ENCODE measurements around the gene MX1. TPM values are rescaled to one million over a fixed set of nuclear protein-coding genes. Genes with fewer than 3 reads are reported as not detected.

Gene MX1
- total RNA-seq, 1 donor, result 33.3 TPM

DNA sequence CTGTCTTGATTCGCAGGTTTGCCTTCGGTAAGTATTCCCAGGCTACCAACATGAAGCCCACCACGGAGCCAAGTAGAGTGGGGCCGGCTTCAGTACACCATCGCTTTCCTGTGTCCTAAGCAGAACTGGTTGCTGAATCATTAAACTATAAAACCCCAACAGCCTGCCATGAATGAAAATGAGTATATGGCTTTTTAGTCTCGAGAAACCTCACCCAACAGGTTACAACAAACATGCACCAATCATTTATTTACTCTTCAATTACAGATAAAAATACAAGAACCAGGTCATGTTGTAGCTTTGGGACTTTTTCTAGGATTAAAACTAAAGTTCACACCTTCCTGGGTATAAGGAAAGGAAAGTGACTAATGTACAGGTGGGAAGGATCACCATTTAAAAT lies 74.3 kb downstream of the MX1 start:
- Histone ChIP-seq H3K4me1 (ENCODE audit: insufficient read depth, low read length) (no peaks in the 10 kb centered on the region), H3K27me3 (ENCODE audit: insufficient read depth, low read length) (peaks cover 14% of the 10 kb centered on the region), H3K4me2 (ENCODE audit: insufficient read depth, low read length) (no peak overlapping the region), H2AFZ (ENCODE audit: low read length) (no peak overlapping the region), H3K9me3 (ENCODE audit: low read depth, low read length) (no peaks in the 10 kb centered on the region), H3K27ac (ENCODE audit: low read depth, low read length) (no peak overlapping the region), H3K36me3 (ENCODE audit: insufficient read depth, low read length) (no peaks in the 10 kb centered on the region), H3K4me3 (ENCODE audit: insufficient read depth, low read length) (no peak overlapping the region), H4K20me1 (ENCODE audit: insufficient read depth, low read length) (no peaks in the 10 kb centered on the region), H3K79me2 (ENCODE audit: insufficient read depth, low read length) (no peaks in the 10 kb centered on the region)
- no peak for DNase-seq (ENCODE audit: insufficient read length, low spot score, missing footprints)
- TF ChIP-seq, protein P1, sequence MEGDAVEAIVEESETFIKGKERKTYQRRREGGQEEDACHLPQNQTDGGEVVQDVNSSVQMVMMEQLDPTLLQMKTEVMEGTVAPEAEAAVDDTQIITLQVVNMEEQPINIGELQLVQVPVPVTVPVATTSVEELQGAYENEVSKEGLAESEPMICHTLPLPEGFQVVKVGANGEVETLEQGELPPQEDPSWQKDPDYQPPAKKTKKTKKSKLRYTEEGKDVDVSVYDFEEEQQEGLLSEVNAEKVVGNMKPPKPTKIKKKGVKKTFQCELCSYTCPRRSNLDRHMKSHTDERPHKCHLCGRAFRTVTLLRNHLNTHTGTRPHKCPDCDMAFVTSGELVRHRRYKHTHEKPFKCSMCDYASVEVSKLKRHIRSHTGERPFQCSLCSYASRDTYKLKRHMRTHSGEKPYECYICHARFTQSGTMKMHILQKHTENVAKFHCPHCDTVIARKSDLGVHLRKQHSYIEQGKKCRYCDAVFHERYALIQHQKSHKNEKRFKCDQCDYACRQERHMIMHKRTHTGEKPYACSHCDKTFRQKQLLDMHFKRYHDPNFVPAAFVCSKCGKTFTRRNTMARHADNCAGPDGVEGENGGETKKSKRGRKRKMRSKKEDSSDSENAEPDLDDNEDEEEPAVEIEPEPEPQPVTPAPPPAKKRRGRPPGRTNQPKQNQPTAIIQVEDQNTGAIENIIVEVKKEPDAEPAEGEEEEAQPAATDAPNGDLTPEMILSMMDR (IDR thresholded peaks at IDR 0.05; ENCODE audit: extremely low read depth, low read depth, low read length), result no peak

DNA sequence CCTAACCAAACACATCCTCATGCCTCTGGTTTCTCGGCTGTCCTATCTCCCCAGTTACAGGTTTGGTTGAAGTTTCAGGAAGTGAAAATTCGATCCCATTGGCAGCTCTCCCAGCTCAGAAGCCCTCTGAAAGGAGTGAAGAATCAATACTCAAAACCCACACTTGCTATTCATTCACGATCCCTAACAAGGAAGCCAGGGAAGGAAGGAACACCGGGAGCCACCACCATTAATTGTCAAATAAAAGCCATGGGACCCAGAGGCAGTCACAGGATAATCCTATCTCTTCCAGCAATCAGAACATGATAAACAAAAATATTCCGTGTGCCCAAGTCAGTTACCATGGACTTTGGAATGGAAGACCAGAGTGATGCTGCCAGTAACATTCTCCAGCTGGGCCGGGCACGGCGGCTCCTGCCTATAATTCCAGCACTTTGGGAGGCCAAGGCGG lies 74.9 kb downstream of the MX1 start:
- H3K27me3 ChIP-seq (ENCODE audit: insufficient read depth, low read length), result peaks cover 16% of the 10 kb centered on the region
- no peaks in the 10 kb centered on the region for H3K36me3 ChIP-seq (ENCODE audit: insufficient read depth, low read length)
- TF ChIP-seq, protein P1 (IDR thresholded peaks at IDR 0.05; ENCODE audit: extremely low read depth, low read depth, low read length), result no peak
- no peak for DNase-seq (ENCODE audit: insufficient read length, low spot score, missing footprints)
- H3K27ac ChIP-seq (ENCODE audit: low read depth, low read length), result no peak overlapping the region
- no peaks in the 10 kb centered on the region for H4K20me1 ChIP-seq (ENCODE audit: insufficient read depth, low read length)
- H3K79me2 ChIP-seq (ENCODE audit: insufficient read depth, low read length), result no peaks in the 10 kb centered on the region
- H3K4me3 ChIP-seq (ENCODE audit: insufficient read depth, low read length), result no peak overlapping the region
- H2AFZ ChIP-seq (ENCODE audit: low read length), result no peak overlapping the region
- H3K4me1 ChIP-seq (ENCODE audit: insufficient read depth, low read length), result no peaks in the 10 kb centered on the region
- no peak overlapping the region for H3K4me2 ChIP-seq (ENCODE audit: insufficient read depth, low read length)
- no peaks in the 10 kb centered on the region for H3K9me3 ChIP-seq (ENCODE audit: low read depth, low read length)

DNA sequence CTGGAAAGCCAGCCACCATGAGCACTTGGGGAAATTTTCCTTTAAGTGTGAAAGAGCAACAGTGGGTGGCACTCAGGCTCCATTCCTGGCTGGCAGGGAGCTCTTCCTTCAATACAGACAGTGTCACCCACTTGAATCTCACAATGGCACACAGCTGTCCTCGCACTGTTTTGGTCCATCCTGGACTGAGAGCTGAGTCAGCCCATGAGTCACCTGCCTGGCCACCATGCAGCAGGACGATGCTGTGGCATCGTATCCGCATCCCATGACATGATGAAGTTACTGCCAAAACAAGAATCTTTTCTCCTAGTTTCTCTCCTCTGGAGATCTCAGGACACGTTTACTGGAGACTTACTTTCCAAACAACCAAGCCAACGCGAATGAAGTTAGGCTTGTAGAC lies 75.9 kb downstream of the MX1 start:
- DNase-seq (ENCODE audit: insufficient read length, low spot score, missing footprints), result no peak
- H3K27me3 ChIP-seq (ENCODE audit: insufficient read depth, low read length), result peaks cover 26% of the 10 kb centered on the region
- no peaks in the 10 kb centered on the region for H3K36me3 ChIP-seq (ENCODE audit: insufficient read depth, low read length)

DNA sequence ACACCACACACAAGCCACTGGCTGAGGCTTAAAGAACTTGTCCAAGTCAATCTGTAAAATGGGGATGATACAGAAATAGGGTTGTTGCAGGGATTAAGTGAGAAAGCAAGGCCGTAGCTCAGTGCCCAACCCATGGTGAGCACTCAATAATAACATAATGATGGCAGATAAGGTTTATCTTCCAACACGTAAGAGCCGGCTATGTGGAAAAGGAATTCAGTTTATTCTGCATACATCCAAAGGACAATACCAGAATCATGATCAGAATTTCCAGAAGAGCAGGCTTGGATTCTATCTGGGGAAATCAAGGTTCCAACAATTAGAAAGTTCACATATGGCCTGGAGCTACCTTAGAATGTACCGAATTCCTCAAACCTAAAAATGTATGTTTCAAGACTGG lies 77.3 kb downstream of the MX1 start:
- Histone ChIP-seq H3K4me3 (ENCODE audit: insufficient read depth, low read length) (no peak overlapping the region), H4K20me1 (ENCODE audit: insufficient read depth, low read length) (no peaks in the 10 kb centered on the region), H3K36me3 (ENCODE audit: insufficient read depth, low read length) (no peaks in the 10 kb centered on the region), H3K79me2 (ENCODE audit: insufficient read depth, low read length) (no peaks in the 10 kb centered on the region), H3K27ac (ENCODE audit: low read depth, low read length) (no peak overlapping the region), H3K4me1 (ENCODE audit: insufficient read depth, low read length) (no peaks in the 10 kb centered on the region), H2AFZ (ENCODE audit: low read length) (no peak overlapping the region), H3K9me3 (ENCODE audit: low read depth, low read length) (no peaks in the 10 kb centered on the region), H3K27me3 (ENCODE audit: insufficient read depth, low read length) (peaks cover 33% of the 10 kb centered on the region), H3K4me2 (ENCODE audit: insufficient read depth, low read length) (no peak overlapping the region)
- TF ChIP-seq, protein P1 (IDR thresholded peaks at IDR 0.05; ENCODE audit: extremely low read depth, low read depth, low read length), result no peak
- no peak for DNase-seq (ENCODE audit: insufficient read length, low spot score, missing footprints)

More for the DNA sequence above, 75.9 kb downstream of the MX1 start:
- Histone ChIP-seq H2AFZ (ENCODE audit: low read length) (no peak overlapping the region), H3K79me2 (ENCODE audit: insufficient read depth, low read length) (no peaks in the 10 kb centered on the region), H3K4me3 (ENCODE audit: insufficient read depth, low read length) (no peak overlapping the region), H3K27ac (ENCODE audit: low read depth, low read length) (no peak overlapping the region), H3K4me2 (ENCODE audit: insufficient read depth, low read length) (no peak overlapping the region), H3K9me3 (ENCODE audit: low read depth, low read length) (no peaks in the 10 kb centered on the region), H4K20me1 (ENCODE audit: insufficient read depth, low read length) (no peaks in the 10 kb centered on the region), H3K4me1 (ENCODE audit: insufficient read depth, low read length) (no peaks in the 10 kb centered on the region)
- TF ChIP-seq, protein P1 (IDR thresholded peaks at IDR 0.05; ENCODE audit: extremely low read depth, low read depth, low read length), result no peak
